NCI-H2081 treated with DMSO at 0.1 percent for 48 hours (cell line): ENCODE measurements around the gene CRELD1.

Experiments
- DNase-seq: peaks from one replicate; lab custom pipeline; 2025; lab: John Stamatoyannopoulos, UW

The CRELD1 gene

DNA sequence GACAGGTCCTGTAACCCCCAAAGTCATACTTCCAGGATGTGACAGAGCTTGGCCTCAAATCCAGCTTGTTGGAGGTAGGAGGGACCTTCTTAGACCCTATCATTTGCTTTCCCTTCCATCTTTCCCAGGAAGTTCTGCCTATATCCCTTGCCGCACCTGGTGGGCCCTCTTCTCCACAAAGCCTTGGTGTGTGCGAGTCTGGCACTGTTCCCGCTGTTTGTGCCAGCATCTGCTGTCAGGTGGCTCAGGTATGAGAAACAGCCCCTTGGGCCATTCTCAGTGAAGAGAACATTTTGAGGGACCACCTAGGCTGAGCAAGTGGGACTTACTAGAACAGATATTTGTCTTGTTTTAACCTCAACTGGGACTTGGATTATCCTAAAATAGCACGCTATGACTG, 29.7 kb upstream of the CRELD1 start:
- DNase-seq: no peak

DNA sequence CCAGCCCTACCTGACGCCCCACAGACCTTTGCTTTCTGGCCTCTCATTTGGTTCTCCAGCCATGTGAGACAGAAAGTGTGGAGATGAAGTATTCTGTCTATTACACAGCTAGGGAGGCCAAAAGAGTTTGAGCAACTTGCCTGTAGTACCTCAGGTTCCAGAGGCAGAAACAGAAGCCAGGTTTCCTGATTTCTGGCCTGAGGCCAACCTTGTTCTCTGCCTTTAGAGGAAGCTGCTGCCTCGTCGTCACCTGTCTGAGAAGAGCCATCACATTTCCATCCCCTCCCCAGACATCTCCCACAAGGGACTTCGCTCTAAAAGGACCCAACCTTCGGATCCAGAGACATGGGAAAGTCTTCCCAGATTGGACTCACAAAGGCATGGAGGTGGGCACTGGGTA, 27.2 kb upstream of the CRELD1 start:
- no peak for DNase-seq

DNA sequence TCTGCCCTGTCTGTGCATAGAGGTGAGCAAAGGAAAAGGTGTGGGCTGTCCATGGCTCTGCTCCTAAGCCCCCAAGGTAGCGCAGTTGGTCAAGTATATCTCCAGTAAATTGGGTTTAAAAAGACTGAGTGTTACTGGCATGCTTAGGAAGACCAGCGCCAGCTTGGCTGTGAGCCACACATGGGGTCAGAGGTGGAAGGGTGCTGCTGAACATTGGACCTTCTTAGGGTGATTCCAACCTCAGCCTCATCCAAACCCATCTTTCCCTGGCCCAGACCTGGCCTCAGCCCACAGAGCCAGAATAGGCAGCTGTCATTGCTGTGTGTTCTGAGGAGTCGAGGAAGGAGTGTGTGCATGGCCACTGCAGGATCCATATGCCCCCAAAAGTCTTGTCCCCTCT, 25.3 kb upstream of the CRELD1 start:
- DNase-seq: no peak

DNA sequence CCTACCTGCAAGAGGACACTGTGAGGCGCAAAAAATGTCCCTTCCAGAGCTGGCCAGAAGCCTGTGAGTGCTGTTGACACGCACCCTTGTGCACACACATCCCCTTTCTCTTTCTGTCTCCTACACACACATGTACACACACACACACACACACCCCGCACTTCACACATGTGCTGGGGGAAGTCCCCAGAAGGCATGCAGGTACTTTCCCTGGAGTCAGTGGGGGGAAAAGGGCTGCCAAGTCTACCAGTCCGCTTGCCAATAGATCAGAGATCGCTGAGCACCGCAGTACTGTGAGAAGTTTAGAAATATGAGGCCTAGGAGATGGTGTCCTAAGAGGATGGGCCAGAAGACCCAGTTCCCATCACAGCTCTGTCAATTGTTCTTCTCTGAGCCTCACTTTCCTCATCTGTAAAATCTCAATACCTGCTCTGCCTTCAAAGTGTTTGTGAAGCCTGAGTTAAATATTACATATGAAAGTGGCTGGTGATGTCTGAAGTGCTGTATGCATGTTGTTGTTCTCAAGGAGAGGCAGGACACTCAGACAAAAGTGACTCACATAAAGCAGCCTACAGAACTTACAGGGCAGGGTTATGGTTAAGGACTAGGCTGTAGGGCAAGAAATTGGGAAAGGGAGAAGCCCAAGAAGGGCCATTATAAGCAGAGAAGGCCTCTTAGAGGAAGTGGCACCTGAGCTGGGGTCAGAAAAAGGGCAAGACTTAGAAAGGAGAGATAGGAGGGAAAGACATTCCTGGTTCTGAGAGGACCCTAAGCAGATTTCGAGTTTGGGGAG, 24.2 kb upstream of the CRELD1 start:
- no peak for DNase-seq

DNA sequence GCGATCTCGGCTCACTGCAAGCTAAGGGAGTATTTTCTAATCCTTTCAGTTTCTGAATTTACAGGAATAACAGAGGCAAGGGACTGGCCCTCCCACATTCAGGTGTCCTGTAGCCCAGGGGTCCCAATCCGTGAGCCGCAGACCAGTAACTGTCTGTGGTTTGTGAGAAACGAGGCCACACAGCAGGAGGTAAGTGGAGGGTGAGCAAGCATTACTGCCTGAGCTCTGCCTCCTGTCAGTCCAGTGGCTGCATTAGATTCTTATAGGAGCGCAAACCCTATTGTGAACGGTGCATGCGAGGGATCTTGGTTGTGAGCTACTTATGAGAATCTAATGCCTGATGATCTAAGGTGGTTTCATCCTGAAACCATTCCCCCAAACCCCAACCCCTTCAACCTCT, 21.8 kb upstream of the CRELD1 start:
- DNase-seq: no peak

DNA sequence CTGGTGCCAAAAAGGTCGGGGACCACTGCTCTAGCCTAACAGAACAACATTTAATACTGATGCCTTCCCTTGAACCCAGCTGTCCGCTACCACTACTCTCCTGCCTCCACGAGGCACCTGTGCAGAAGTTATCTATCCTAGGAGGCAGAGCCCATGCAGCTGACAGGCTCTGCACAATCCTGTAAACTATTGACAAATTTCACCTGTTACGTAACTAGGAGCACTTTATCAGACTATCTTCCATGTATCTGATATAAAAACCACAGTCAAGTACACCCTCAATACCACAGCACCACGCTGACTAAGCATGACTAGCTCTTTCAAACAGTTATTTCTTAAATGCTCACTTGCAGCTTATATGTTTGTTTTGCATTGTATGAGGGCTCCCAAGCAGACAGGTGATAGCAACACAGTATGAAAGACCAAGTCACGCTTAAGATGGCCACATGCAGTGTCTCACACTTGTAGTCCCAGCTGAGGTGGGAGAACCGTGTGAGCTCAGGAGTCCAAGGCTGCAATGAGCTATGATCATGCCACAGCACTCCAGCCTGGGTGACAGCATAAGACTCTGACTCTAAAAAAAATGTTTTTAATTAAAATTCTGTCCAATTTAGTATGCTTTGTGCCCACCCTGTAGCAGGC, 21.2 kb upstream of the CRELD1 start:
- DNase-seq: no peak

DNA sequence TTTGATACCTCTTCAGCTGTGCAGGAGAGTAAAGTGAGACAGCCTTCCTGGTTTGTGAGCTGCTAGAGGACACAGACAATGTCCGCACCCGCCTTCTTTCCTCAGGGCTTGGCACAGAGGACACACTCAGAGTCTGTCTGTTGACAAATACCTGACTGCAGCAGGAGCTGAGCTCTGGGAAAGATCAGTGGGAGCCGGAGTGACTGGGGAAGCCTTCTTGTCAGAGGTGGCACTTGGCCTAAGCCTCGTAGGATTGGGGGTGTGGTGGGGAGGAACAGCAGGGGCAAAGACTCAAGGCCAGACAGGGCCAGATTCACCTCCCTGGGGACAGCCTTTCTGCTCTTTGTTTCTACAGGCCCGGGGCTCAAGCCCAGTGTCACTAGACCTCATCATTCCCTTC, 20.0 kb upstream of the CRELD1 start:
- DNase-seq: no peak

DNA sequence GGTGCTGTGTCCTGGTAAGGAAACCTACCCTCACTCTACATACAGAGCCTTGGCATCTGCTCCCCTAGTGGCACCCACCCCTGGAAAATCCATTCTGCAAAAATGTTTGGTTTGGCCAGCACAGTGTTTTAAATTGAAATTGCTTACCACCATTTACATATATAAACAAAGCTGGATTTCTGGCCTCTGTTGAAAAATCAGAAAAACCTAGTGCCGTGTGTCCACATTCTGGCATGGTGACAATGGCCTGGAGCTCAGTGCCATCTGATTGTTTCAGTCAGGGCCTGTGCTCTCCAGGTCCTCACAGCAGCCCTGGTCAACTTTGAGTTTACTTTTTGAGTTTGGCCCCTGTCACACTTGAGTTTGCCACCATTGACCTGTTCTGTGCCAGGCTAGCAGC, 19.6 kb upstream of the CRELD1 start:
- DNase-seq: no peak

DNA sequence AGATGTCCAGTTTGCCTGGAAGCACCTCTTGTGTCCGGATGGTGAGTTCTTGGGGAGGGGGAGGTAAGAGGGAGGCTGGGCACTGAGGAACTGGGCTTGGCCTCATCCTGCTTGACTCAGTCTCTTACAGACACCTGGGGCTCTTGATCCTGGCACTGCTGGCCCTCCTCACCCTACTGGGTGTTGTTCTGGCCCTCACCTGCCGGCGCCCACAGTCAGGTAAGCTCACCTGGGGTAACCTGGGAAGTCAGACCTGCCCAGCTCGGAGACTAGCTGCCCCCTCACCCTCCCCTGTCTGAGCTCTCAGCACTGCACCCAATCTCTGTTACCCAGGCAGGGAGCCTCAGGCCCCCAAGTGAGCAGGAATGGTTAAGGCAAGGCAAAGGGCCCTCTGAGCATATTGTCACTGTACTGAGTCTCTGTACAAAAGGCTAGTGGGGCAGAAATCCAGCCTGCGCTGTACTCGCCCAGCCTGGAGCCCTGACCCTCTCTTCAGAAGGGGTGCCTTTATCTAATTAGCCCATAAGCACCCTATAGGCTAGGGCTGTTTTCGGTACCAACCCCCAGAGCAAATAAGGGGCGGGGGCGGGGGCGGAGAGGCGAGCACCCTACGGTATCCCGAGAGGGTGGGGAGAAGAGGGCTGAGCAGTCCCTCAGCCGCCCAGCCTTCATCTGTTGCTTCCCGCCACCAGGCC, 18.9 kb upstream of the CRELD1 start:
- no peak for DNase-seq

DNA sequence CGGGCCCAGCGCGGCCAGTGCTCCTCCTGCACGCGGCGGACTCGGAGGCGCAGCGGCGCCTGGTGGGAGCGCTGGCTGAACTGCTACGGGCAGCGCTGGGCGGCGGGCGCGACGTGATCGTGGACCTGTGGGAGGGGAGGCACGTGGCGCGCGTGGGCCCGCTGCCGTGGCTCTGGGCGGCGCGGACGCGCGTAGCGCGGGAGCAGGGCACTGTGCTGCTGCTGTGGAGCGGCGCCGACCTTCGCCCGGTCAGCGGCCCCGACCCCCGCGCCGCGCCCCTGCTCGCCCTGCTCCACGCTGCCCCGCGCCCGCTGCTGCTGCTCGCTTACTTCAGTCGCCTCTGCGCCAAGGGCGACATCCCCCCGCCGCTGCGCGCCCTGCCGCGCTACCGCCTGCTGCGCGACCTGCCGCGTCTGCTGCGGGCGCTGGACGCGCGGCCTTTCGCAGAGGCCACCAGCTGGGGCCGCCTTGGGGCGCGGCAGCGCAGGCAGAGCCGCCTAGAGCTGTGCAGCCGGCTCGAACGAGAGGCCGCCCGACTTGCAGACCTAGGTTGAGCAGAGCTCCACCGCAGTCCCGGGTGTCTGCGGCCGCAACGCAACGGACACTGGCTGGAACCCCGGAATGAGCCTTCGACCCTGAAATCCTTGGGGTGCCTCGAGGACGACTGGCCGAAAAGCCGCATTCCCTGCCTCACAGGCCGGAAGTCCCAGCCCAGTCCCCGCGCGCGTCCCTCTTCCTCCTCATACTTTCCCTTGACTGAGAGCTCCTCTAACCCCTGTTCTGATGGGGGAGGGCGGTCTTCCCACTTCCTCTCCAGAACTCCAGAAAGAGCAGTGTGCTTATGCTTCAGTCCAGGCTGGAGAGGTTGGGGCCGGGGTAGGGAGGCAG, 18.1 kb upstream of the CRELD1 start:
- no peak for DNase-seq

DNA sequence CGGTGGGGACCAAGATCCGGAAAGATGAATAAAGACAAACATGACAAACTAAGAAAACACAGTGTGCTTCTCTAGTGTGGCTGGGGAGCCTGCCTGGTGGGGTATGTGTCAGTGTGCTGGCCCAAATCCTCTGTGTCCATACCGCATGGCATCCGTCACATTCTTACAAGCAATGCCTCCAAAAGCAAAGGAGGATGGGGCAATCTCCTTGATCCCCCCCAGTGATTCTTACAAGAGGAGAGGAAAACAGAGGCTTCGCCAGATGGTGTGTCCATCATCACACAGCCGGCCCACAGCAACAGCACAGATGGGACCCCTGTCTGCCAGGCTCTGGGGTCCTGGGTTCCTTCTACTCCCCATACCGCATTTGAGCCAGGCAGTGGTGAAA, 17.3 kb upstream of the CRELD1 start:
- no peak for DNase-seq

DNA sequence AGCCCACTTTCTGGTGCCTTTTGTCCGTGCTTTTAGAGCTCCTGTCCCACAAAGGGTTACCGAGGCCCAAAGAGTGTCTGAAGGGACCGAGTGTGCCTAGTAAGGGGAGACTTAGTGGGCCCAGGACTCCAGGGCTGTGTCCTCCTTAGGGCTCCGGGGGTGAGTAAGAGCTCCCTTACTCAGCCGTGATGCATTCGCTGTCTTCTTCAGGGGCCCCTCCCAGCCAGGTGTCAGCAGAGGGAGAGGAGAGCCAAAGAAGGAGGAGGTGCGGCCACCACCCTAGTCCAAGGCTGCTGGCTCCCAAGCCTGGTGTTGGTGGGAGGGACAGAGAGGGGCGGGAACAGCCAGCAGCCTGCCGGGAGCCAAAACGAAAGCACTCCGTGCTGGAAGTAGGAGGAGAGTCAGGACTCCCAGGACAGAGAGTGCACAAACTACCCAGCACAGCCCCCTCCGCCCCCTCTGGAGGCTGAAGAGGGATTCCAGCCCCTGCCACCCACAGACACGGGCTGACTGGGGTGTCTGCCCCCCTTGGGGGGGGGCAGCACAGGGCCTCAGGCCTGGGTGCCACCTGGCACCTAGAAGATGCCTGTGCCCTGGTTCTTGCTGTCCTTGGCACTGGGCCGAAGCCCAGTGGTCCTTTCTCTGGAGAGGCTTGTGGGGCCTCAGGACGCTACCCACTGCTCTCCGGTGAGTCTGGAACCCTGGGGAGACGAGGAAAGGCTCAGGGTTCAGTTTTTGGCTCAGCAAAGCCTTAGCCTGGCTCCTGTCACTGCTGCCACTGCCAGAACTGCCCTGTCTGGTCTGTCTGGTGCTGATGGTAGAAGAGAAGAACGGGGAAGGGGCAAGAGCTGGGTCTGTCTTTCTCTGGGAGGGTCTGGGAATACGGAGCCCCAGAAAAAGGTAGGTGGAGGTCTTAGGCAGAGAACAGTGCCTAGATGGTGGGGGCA, 16.6 kb upstream of the CRELD1 start, which contains the start of gene IL17RC:
IL17RC (plus strand) TSS at position 365 of the 947 bp plus-strand sequence; CDS start at position 583, 218 bp downstream.
- no peak for DNase-seq

DNA sequence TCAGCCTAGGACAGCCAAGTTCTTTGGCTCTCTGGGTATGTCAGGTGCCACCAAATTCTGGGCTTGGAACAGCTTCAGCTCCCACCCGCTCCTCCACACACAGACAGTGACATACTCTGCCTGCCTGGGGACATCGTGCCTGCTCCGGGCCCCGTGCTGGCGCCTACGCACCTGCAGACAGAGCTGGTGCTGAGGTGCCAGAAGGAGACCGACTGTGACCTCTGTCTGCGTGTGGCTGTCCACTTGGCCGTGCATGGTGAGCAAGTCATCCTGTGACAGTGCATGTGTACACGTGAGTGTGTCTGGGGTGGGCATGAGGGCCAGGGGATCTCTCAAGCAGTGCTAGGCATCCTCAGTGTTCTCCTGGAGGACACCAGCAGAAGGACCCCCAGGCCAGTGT, 15.8 kb upstream of the CRELD1 start:
- no peak for DNase-seq

DNA sequence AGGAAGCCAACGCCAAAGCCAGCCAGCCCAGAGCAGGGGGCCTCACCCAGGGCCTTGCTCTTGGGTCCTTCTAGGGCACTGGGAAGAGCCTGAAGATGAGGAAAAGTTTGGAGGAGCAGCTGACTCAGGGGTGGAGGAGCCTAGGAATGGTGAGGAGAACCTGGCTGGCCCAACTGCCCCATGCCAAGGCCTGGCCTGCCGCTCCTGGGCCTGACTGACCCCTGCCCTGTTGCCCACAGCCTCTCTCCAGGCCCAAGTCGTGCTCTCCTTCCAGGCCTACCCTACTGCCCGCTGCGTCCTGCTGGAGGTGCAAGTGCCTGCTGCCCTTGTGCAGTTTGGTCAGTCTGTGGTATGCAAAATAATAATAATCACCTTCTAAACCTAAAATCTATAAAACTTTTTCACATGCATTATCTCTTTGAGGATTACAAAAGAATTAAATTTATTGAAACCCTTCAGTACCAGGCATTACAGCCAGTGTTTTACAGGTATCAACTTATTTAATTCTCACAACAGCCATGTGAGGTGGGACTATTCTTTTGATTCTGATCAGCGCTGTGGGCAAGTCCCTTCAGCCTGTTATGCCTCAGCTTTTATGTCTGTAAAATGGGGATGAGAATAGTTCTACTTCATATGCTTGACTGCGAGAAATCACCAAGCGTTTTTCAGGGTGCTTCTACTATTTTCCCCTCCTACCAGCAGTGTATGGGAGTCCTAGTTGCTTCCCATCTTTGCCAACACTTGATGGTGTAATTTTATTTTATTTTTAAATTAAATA, 15.2 kb upstream of the CRELD1 start:
- DNase-seq: no peak

DNA sequence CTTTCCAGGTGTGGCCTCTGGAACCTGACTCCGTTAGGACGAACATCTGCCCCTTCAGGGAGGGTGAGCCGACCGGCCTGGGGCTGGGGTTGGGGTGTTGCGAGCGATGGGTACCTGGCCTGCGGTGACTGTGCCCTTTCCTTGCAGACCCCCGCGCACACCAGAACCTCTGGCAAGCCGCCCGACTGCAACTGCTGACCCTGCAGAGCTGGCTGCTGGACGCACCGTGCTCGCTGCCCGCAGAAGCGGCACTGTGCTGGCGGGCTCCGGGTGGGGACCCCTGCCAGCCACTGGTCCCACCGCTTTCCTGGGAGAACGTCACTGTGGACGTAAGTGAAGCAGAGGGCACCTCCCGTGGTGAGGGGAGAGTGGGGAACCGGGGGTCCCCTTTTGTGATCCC, 5.5 kb upstream of the CRELD1 start:
- no peak for DNase-seq

DNA sequence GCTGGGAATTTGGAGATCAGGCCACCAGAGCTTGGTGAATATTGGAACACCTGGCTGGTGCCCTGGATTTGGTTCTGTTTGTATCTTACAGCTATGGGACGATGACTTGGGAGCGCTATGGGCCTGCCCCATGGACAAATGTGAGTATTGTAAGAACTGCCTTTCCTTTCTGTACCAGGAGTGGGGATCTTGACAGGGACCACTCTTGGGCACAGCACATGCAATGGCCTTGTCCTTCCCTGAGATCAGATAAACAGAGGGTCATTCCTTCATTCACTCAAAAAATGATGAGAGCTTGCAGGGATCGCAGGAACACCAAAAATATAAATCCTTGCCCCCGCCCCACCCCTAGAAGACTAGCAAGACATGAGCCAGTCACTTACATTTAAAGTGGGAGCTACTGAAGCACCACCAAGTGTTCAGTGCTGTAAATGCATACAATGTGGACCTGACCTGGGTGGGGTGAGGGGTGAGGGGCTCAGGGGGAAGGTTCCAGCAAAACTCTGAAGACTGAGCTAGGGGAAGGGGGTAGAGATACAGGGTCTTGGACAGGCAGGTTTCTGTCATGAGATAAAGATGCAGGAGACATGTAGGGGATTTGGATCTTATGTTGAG, 2.7 kb upstream of the CRELD1 start:
- no peak for DNase-seq

DNA sequence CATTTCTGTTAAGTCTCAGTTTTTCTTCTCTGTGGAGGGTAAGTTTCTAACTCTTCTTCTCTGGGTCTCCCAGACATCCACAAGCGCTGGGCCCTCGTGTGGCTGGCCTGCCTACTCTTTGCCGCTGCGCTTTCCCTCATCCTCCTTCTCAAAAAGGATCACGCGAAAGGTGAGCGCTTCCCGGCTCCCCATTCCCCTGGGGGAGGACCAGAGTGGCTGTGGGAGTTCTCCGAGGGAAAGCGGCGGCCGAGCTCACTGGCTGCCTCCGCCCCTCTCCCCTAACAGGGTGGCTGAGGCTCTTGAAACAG, 1.1 kb upstream of the CRELD1 start:
- DNase-seq: no peak

DNA sequence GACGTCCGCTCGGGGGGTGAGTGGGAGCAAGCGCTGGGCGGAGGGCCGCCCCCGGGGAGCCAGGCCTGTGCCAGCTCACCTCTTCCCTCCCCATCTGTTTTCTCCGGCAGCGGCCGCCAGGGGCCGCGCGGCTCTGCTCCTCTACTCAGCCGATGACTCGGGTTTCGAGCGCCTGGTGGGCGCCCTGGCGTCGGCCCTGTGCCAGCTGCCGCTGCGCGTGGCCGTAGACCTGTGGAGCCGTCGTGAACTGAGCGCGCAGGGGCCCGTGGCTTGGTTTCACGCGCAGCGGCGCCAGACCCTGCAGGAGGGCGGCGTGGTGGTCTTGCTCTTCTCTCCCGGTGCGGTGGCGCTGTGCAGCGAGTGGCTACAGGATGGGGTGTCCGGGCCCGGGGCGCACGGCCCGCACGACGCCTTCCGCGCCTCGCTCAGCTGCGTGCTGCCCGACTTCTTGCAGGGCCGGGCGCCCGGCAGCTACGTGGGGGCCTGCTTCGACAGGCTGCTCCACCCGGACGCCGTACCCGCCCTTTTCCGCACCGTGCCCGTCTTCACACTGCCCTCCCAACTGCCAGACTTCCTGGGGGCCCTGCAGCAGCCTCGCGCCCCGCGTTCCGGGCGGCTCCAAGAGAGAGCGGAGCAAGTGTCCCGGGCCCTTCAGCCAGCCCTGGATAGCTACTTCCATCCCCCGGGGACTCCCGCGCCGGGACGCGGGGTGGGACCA, 632 bp upstream of the CRELD1 start:
- DNase-seq: no peak

DNA sequence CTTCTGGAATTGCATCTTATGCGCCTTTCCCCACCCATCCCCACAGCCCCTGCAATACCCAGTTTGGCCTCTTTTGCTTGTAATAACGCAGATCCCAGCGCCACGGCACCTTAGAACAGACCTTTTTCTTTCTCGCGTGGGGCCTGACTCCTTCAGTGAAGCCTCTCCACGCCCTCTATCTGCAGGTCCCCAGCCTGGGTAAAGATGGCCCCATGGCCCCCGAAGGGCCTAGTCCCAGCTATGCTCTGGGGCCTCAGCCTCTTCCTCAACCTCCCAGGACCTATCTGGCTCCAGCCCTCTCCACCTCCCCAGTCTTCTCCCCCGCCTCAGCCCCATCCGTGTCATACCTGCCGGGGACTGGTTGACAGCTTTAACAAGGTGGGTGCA, 594 bp downstream of the CRELD1 start:
- no peak for DNase-seq
